SK-N-SH (cell line): ENCODE results near the gene ASTL. TPM values are rescaled to one million over a fixed set of nuclear protein-coding genes. Genes with fewer than 3 reads are reported as not detected.

Source experiments
- CTCF ChIA-PET: fragments of 300-600, 350-600 bp; formaldehyde crosslinking; extraction: SDS; loops from one replicate; lab custom pipeline; 2021; lab: Yijun Ruan, JAX
- POLR2A ChIA-PET: fragments of 350-600 bp; sonication (Branson Sonifier 250); formaldehyde crosslinking; extraction: SDS; loops from one replicate; lab custom pipeline; 2020; ENCODE audit warnings: antibody characterized with exemption, inconsistent platforms; lab: Yijun Ruan, JAX
- DNase-seq: peaks from one replicate; pipeline ENCODE4 v3.0.0; 2012
- H2AFZ ChIP-seq: fragments of 200-600 bp; sonication (generic); 2 replicates; pipeline ENCODE4 v1.8.1; 2016; ENCODE audit warnings: antibody characterized with exemption, mild to moderate bottlenecking, low read depth
- H3F3A ChIP-seq: fragments of 200-600 bp; sonication (generic); replicated peaks from 2 replicates; pipeline ENCODE3; 2016; ENCODE audit warnings: antibody characterized with exemption, mild to moderate bottlenecking; ENCODE audit not compliant: insufficient read depth
- H3K27ac ChIP-seq, 2 experiments: fragments of 200-500 bp in 1 of 2; fragments of 200-600 bp in 1 of 2; sonication (Bioruptor generic) in 1 of 2; sonication (generic), shearing (Covaris generic) in 1 of 2; 2 replicates each; pipeline versions ENCODE4 v1.5.1 to v1.6.1; 2014 to 2016; ENCODE audit warnings: low read depth in 2 of 2, inconsistent platforms in 1 of 2, low read length in 1 of 2, mild to moderate bottlenecking in 1 of 2, mixed read lengths in 1 of 2
- H3K27me3 ChIP-seq: fragments of 200-600 bp; sonication (generic), shearing (Covaris generic); 2 replicates; pipeline ENCODE4 v1.6.1; 2016; ENCODE audit warnings: mixed run types; ENCODE audit not compliant: insufficient read depth
- H3K36me3 ChIP-seq, 2 experiments: fragments of 200-500 bp in 1 of 2; fragments of 200-600 bp in 1 of 2; sonication (Bioruptor generic) in 1 of 2; sonication (generic) in 1 of 2; replicated peaks in 1 of 2; 2 replicates each; pipeline versions ENCODE3 to v1.5.1; 2014 to 2016; ENCODE audit warnings: low read length in 1 of 2, mild to moderate bottlenecking in 1 of 2; ENCODE audit not compliant: insufficient read depth in 2 of 2, control insufficient read depth in 1 of 2
- H3K4me1 ChIP-seq, 2 experiments: fragments of 200-500 bp in 1 of 2; fragments of 200-600 bp in 1 of 2; sonication (Bioruptor generic) in 1 of 2; sonication (generic), shearing (Covaris generic) in 1 of 2; 2 replicates each; pipeline versions ENCODE4 v1.5.1 to v1.6.1; 2014 to 2016; ENCODE audit warnings: low read depth in 1 of 2, low read length in 1 of 2, mixed run types in 1 of 2; ENCODE audit not compliant: insufficient read depth in 2 of 2, control insufficient read depth in 1 of 2
- H3K4me2 ChIP-seq: fragments of 200-600 bp; sonication (generic), shearing (Covaris generic); 2 replicates; pipeline ENCODE4 v1.6.1; 2017; ENCODE audit warnings: mixed run types
- H3K4me3 ChIP-seq, 2 experiments: fragments of 200-500 bp in 1 of 2; fragments of 200-600 bp in 1 of 2; sonication (Bioruptor generic) in 1 of 2; sonication (generic), shearing (Covaris generic) in 1 of 2; 2 replicates each; pipeline versions ENCODE4 v1.5.1 to v1.8.1; 2014 to 2016; ENCODE audit warnings: low read depth in 2 of 2, inconsistent platforms in 1 of 2, low read length in 1 of 2, mild to moderate bottlenecking in 1 of 2, mixed read lengths in 1 of 2, moderate library complexity in 1 of 2
- H3K79me2 ChIP-seq: fragments of 200-600 bp; sonication (generic); 2 replicates; pipeline ENCODE4 v1.8.1; 2017; ENCODE audit warnings: mild to moderate bottlenecking; ENCODE audit not compliant: insufficient read depth
- H3K9ac ChIP-seq: fragments of 200-600 bp; sonication (generic); 2 replicates; pipeline ENCODE4 v1.6.1; 2017; ENCODE audit warnings: mixed run types
- H3K9me2 ChIP-seq: fragments of 200-600 bp; sonication (generic); 2 replicates; pipeline ENCODE4 v1.6.1; 2017; ENCODE audit warnings: mixed run types
- H3K9me3 ChIP-seq: fragments of 200-600 bp; sonication (generic); 2 replicates; pipeline ENCODE4 v1.6.1; 2017; ENCODE audit warnings: mixed run types, mild to moderate bottlenecking, moderate library complexity
- H4K20me1 ChIP-seq: fragments of 200-600 bp; sonication (generic); 2 replicates; pipeline ENCODE4 v1.6.1; 2017; ENCODE audit warnings: mild to moderate bottlenecking, mixed run types; ENCODE audit not compliant: insufficient read depth
- ELF1 ChIP-seq: IDR thresholded peaks from 2 replicates; pipeline ENCODE4 v1.4.0; 2012
- EZH2phosphoT487 ChIP-seq: fragments of 200-600 bp; sonication (generic); IDR thresholded peaks from 2 replicates; pipeline ENCODE4 v1.6.1; 2017; ENCODE audit warnings: low read depth, mixed run types, mild to moderate bottlenecking, antibody characterized with exemption, moderate library complexity, borderline replicate concordance
- FOXM1 ChIP-seq: IDR thresholded peaks from 2 replicates; pipeline ENCODE4 v1.4.0; 2012; ENCODE audit warnings: low read depth, mild to moderate bottlenecking
- MEF2A ChIP-seq: IDR thresholded peaks from 2 replicates; pipeline ENCODE4 v1.4.0; 2012; ENCODE audit warnings: low read depth, borderline replicate concordance
- MXI1 ChIP-seq: IDR thresholded peaks from 2 replicates; pipeline ENCODE4 v1.6.1; 2012; ENCODE audit warnings: mild to moderate bottlenecking, low read depth, low read length, improper control_type of control experiment
- NFIC ChIP-seq: IDR thresholded peaks from 2 replicates; pipeline ENCODE4 v1.4.0; 2012; ENCODE audit warnings: borderline replicate concordance
- NRF1 ChIP-seq: IDR thresholded peaks from 2 replicates; pipeline ENCODE4 v1.6.1; 2012; ENCODE audit warnings: low read depth, mild to moderate bottlenecking, low read length
- PBX3 ChIP-seq: IDR thresholded peaks from 2 replicates; pipeline ENCODE4; 2012
- RAD21 ChIP-seq: IDR thresholded peaks from 2 replicates; pipeline ENCODE4 v1.6.1; 2012; ENCODE audit warnings: mild to moderate bottlenecking, low read length
- REST ChIP-seq: IDR thresholded peaks from 2 replicates; pipeline ENCODE4 v1.6.1; 2012; ENCODE audit warnings: mild to moderate bottlenecking, low read depth, low read length, moderate library complexity
- RXRA ChIP-seq: IDR thresholded peaks from 2 replicates; pipeline ENCODE4 v1.4.0; 2012; ENCODE audit warnings: low read depth, mild to moderate bottlenecking, borderline replicate concordance
- TEAD4 ChIP-seq: IDR thresholded peaks from 2 replicates; pipeline ENCODE4 v1.4.0; 2012; ENCODE audit warnings: mild to moderate bottlenecking, borderline replicate concordance; ENCODE audit not compliant: insufficient read depth
- YY1 ChIP-seq: IDR thresholded peaks from 2 replicates; pipeline ENCODE4 v1.4.0; 2012; ENCODE audit warnings: low read depth, mild to moderate bottlenecking
- WGBS: methylation state at CpG from one replicate; pipeline ENCODE4 v1.1.6; 2017; ENCODE audit warnings: low lambda C conversion rate; 5-methylcytosine and 5-hydroxymethylcytosine counted together
- polyA plus RNA-seq, 3 experiments: library from polyadenylated mRNA; depleted of rRNA; stranded (reverse); fragments of >200 nt; gene quantifications; 2 replicates each; pipeline ENCODE4 v1.2.3, GENCODE V29; 2012
- TF ChIP-seq, protein P1 (sequence below): IDR thresholded peaks from 2 replicates; pipeline ENCODE4 v1.4.0; 2012; ENCODE audit warnings: low read depth, borderline replicate concordance
- TF ChIP-seq, protein P2 (sequence below): IDR thresholded peaks from 2 replicates; pipeline ENCODE4 v1.4.0; 2012; ENCODE audit warnings: low read depth
- TF ChIP-seq, protein P3 (sequence below): fragments of 150-350 bp; IDR thresholded peaks from 2 replicates; pipeline ENCODE4 v1.6.1; 2017; ENCODE audit warnings: antibody characterized with exemption, low read length, low read depth, borderline replicate concordance

The ASTL gene
- polyA plus RNA-seq, 1 of the 3 experiments (the other 2 are of a cell fraction) = not detected

GRCh38 chr2:96105152-96105915 is 33.0 kb downstream of the ASTL start:
- Histone ChIP-seq H3K9ac (no peak overlapping the region), H3K36me3 (no peaks in the 10 kb centered on the region), H3K27me3 (no peaks in the 10 kb centered on the region), H3K4me1 (peaks cover 0 to 15% of the 10 kb centered on the region in 2 experiments; a peak in 1 of 4 replicates), H3F3A (no peaks in the 10 kb centered on the region), H3K4me3 (no peak overlapping the region), H3K79me2 (no peaks in the 10 kb centered on the region), H3K9me3 (no peaks in the 10 kb centered on the region), H3K27ac (no peak overlapping the region), H2AFZ (no peak overlapping the region), H3K9me2 (no peaks in the 10 kb centered on the region), H4K20me1 (no peaks in the 10 kb centered on the region), H3K4me2 (no peak overlapping the region)
- DNase-seq = no peak
- ChIA-PET CTCF (interaction anchor here (1.5 to 1.7 kb wide), 2 partner anchors 11 to 112 kb away, joined by 4 to 7 read pairs; no protein-coding TSS in a partner anchor), POLR2A (no interaction called here)
- TF ChIP-seq FOXM1 (no peak), YY1 (no peak), RAD21 (no peak), PBX3 (no peak), MEF2A (no peak), REST (no peak), NRF1 (no peak), TEAD4 (no peak), MXI1 (no peak), EZH2phosphoT487 (no peak), RXRA (no peak), NFIC (no peak), ELF1 (no peak)
- TF ChIP-seq, protein P1, sequence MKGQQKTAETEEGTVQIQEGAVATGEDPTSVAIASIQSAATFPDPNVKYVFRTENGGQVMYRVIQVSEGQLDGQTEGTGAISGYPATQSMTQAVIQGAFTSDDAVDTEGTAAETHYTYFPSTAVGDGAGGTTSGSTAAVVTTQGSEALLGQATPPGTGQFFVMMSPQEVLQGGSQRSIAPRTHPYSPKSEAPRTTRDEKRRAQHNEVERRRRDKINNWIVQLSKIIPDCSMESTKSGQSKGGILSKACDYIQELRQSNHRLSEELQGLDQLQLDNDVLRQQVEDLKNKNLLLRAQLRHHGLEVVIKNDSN = no peak
- TF ChIP-seq, protein P2, sequence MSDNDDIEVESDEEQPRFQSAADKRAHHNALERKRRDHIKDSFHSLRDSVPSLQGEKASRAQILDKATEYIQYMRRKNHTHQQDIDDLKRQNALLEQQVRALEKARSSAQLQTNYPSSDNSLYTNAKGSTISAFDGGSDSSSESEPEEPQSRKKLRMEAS = no peak
- TF ChIP-seq, protein P3, sequence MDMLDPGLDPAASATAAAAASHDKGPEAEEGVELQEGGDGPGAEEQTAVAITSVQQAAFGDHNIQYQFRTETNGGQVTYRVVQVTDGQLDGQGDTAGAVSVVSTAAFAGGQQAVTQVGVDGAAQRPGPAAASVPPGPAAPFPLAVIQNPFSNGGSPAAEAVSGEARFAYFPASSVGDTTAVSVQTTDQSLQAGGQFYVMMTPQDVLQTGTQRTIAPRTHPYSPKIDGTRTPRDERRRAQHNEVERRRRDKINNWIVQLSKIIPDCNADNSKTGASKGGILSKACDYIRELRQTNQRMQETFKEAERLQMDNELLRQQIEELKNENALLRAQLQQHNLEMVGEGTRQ = no peak
- WGBS = 37% methylated on average over 3 of the region's 3 CpGs
